Medulla oblongata (tissue), 1 donor: Measurements from ENCODE around the gene PPTC7.
"Not testable (repeated sequence)": the region's sequence is repeated elsewhere in the genome, so short reads cannot be mapped to it uniquely, and the experiment has no call there.

Experiments used
- DNase-seq: peaks from one replicate; pipeline ENCODE4 v3.0.0-alpha.2; 2015; ENCODE audit errors: extremely low spot score

PPTC7 gene

DNA sequence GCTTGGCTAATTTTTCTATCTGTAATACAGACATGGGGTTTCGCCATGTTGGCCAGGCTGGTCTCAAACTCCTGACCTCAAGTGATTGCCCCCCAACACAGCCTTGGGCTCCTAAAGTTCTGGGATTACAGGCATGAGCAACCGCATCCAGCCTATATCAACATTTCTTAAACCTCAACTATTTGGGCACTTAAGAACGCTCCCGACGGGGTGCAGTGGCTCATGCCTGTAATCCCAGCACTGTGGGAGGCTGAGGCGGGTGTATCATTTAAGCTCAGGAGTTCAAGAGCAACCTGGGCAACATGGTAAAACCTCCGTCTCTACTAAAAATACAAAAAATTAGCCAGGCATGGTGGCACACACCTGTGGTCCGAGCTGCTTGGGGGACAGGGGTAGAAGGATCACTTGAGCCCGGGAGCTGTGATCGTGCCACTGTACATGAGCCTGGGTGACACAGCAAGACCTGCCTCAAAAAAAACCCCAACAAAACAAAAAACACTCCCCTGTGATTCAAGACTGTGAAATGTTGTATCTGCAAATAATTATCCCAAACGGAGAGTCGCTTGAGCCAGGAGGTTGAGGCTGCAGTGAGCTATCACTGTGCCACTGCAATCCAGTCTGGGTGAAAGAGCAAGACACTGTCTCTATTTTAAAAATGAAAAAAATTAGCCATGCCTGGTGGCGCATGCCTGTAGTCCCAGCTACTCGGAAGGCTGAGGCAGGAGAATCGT lies 21.5 kb downstream of the PPTC7 start:
- no peak for DNase-seq

DNA sequence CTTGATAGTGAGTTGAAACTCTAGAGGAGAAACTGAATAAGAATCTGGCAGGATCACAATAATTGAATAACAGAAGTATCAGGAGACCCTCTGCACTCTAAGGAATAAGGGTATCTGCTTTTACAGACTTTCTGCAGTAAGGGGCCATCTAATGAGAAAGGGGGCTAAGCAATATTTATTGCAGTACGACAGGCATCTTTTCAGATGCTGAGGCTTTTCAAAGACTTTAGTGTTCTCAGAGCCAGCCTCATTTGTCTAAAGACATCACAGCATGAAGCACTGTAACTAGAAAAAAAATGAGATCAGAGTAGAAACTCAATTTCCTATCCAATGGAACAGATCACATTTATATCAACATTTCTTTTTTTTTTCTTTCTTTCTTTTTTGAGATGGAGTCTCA lies 22.2 kb downstream of the PPTC7 start:
- DNase-seq = no peak

DNA sequence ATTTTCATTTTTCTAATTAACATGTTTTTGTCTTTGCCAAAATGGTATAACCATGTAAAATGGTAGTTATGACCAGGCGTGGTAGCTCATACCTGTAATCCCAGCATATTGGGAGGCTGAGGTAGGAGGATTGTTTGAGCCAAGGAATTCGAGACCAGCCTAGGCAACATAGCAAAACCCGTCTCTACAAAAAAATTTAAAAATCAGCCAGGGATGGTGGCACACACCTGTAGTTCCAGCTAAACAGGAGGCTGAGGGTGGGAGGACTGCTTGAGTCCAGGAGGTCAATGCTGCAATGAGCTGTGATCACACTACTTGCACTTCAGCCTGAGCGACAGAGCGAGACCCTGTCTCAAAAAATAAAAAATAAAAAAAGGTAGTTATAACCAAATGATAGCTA lies 23.1 kb downstream of the PPTC7 start:
- no peak for DNase-seq

- not testable (repeated sequence) for DNase-seq
Observed at GRCh38 chr12:110558945-110559344, 24.2 kb downstream of the PPTC7 start.

DNA sequence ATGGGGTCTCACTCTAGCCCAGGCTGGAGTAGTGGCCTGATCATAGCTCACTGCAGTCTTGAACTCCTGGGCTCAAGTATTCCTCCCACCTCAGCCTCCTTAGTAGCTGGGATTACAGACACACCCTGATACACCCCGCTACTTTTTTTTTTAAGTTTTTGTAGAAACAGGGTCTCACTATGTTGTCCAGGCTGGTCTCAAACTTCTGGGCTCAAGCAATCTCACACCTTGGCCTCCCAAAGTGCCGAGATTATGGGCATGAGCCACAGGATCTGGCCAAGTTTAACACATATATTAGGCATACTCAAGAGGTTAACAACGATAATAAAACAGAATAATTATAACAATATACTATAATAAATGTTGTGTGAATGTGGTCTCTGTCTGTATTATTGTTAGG lies 25.8 kb downstream of the PPTC7 start:
- DNase-seq = no peak

GRCh38 chr12:110556705-110557104 lies 26.4 kb downstream of the PPTC7 start:
- DNase-seq = no peak

DNA sequence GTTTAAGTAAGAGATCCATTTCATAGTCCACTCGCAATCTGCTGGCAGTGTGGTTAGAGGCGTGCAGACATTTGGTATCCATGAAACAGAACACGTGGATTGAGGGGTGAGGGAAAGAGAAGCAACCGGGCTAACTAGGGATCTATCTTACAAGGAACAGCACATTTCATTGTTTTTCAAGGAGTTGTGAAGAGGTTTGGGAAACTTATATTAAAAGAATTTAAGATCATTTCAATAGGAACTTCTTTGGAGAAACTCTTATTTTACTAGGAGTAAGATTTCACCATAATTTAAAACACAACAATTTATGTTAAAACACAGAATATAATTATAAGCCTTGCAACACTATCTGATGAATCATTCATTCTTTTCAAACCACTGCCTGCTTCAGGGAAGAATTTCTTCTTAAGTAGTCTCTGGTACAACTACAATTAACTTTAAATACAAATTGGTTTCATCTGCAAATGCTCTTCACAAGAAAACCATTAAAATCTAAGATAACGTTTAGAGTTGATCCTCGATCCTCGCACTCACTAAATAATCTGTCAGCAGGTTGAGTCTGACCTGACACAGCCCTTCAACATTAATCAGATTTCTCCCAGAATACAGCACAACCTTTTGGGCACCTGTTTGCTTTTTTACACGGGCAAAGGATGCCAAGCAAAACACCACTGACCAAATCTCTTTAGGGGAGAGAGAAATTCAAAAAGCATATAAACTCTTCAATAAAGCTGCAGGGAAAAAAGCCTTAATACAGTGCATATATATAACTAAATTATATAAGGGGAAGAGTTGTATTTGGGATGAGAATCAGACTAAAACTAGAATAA lies 27.3 kb downstream of the PPTC7 start:
- no peak for DNase-seq

- DNase-seq = no peak
Observed at GRCh38 chr12:110554184-110554583, 28.9 kb downstream of the PPTC7 start.

- DNase-seq = no peak
Observed at GRCh38 chr12:110550981-110551380, 32.1 kb downstream of the PPTC7 start.

GRCh38 chr12:110549716-110550115 lies 33.4 kb downstream of the PPTC7 start:
- DNase-seq = peak; percentile 34

DNA sequence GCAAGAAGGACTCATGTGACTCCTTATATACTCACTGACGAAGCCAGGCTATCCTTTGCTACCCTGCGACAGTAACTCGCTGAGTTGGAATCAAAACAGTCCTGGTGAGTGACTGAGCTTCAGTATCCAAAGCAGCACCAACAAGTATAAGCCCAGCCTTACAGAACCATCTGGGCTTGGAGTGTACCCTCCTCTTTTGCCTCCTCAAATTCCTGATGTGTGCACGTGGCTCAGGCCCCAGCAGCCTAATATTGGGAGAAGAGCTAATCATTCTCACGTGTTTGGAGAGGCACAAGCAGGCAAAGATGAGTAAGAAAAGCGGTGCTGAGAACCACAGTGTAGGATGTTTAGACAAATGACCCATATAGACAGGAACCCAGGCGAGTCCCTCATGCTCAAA lies 34.4 kb downstream of the PPTC7 start:
- no peak for DNase-seq

DNA sequence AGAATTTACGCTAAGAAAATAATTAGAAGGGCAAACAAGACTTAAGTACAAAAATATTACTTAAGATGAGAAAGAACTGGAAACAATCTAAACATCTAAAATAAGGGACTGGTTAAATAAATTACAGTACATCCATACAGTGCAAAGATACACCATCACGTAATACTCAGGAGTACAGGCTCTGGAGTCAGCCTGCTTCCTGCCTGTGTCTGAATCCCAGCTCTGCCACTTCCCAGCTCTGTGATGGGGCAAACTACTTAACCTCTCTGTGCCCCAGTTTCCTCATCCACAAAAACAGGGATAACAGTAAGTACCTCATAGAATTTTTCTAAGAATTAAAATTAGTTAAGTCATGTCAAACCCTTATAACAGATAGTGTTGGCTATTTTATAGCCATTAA lies 36.0 kb downstream of the PPTC7 start:
- no peak for DNase-seq

- DNase-seq = no peak
Observed at GRCh38 chr12:110546339-110546738, 36.8 kb downstream of the PPTC7 start.

DNA sequence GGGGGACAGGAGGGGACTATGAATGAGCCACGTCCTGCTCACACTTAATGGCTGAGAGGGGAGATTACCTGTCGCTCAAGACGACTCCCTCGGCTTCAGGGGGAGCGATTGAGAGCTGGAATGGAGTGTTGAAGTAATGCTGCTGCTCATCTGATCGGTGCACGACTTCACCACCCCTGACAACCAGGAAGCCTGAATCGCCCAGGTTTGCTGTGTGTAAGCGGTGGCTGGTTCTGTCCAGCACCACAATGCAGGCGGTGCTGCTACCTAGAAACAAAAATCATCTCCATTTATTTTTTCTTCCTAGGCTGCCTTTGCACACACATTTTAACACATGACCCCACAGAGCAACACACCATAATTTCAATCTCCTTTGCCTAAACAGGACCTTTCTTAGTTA lies 37.3 kb downstream of the PPTC7 start:
- DNase-seq = no peak

GRCh38 chr12:110545259-110545658 lies 37.9 kb downstream of the PPTC7 start:
- DNase-seq = not testable (repeated sequence)

DNA sequence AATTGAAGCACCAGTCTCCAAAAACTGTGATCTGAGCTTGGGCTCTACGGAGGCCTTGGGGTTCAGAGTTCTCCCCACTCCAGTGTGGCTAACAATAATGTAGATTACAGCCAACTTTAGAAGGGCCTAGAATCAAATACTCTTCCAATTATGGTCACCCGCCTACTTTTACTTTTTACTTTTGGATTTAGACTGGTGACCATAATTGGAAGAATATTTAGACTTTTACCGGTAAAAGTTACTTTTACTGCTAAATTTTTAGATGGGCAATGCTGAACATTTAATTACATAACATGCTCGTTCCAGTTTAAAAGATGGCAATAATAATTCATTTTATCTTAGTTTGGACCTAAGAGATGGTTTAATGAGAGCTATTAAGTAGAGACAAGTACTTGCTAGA lies 39.2 kb downstream of the PPTC7 start:
- no peak for DNase-seq

DNA sequence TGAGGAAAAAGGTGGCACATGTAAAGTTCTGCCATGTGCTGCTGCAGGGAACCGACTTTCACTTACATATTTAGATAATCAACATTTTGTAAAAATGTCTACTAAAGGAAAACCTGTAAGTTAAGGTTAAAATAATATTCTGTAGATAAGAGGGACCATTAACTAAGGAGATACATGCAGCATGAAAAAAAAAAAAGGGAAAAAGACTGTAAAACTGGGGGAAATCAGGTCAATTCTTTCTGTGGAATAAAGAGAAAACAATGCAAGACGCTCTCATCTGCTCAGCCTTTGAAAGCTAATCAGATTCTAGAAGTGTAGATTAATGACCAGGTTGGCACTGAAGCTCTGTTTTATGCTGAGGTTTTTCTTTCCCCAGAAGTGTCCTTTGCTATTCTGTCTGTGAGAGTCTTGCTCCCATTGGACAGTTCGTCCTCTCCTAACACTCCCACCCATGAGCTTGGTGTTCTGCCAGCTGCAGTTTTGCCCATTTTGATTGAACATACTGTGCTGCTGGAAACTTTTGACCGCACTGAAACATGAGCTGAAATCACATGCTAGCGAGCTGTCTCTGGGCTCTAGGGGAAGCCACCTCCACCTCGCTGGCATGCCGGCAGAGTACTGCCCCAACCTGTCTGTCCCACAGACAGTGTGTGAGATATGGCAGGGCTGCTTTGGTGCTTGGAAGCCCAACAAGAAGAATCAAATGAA lies 39.7 kb downstream of the PPTC7 start:
- peak; percentile 65 for DNase-seq

DNA sequence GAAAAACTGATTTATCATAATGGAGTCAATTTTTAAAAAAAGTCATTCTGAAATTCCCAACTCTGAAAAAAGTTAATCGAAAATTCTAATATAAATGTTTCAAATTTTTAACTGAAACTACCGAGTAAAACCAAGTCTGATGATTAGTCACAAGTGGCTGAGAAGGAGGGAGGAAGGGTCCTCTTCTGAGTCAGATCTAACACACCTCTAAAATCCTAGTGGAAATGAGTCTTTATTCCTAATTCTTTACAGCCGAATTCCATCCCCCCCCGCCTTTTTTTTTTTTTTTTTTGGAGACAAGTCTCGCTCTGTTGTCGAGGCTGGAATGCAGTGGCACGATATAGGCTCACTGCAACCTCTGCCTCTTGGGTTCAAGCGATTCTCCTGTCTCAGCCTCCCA lies 43.1 kb downstream of the PPTC7 start:
- no peak for DNase-seq

GRCh38 chr12:110538869-110539622 lies 44.1 kb downstream of the PPTC7 start:
- no peak for DNase-seq

DNA sequence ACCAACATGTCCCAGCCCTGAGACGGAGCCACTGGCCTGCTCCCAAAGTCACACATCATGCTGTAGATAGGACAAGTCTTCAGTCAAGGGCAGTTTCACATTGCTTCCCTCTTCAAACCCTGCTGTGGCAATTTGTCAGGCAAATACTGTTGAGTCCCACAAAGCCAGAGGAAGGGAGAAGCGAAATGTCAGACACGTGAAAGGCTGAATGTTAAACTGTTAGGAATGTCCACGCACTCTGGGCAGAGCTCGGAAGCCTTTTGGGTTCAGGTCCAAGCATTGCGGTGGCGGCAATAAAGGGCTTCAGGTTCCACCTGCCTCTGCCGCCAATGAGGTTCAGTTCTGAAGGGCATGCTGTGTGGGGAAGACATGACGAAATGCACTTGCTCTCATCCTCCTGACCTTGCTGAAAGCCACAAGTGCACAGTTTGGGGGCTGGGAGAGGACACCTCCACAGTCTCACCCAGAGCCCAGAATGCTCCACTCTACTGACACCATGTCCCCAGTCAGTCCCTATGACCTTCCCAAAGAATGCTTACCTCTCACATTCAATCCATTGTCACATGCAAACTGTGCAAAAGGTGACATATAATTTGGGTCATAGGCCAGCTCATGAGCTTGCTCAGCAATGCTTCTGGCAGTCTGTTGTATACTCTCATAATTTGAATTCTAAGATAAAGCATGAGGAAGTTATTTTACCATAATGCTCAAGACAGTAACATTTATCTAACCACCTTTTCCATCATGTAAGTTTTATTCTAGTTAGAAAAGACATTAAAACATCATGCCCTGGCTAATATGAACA lies 45.3 kb downstream of the PPTC7 start:
- no peak for DNase-seq
